Cerebellar nuclear complex (tissue), 1 donor: ENCODE results near the gene ANKRD13B.

Experiments used
- DNase-seq, 2 experiments: peaks; one replicate each; lab custom pipeline; 2025; lab: John Stamatoyannopoulos, UW

Gene ANKRD13B

GRCh38 chr17:29616300-29617048, 23.5 kb downstream of the ANKRD13B start:
- no peak for DNase-seq

GRCh38 chr17:29617125-29617480, 24.2 kb downstream of the ANKRD13B start:
- no peak for DNase-seq

GRCh38 chr17:29617481-29618271, 24.7 kb downstream of the ANKRD13B start:
- no peak for DNase-seq

- no peak for DNase-seq
Observed at GRCh38 chr17:29618272-29619065, 25.5 kb downstream of the ANKRD13B start.

- no peak for DNase-seq
Observed at GRCh38 chr17:29619251-29619650, 26.3 kb downstream of the ANKRD13B start.

- no peak for DNase-seq
Observed at GRCh38 chr17:29620271-29620670, 27.3 kb downstream of the ANKRD13B start.

GRCh38 chr17:29620779-29621500, 28.0 kb downstream of the ANKRD13B start:
- DNase-seq: no peak

- no peak for DNase-seq
Observed at GRCh38 chr17:29621751-29622194, 28.8 kb downstream of the ANKRD13B start.

GRCh38 chr17:29622337-29623282, 29.7 kb downstream of the ANKRD13B start, which contains the start of gene CORO6:
CORO6 (minus strand) TSS chr17:29622912; CDS start chr17:29621421, 1,491 bp downstream.
- no peak for DNase-seq

GRCh38 chr17:29623283-29623647, 30.3 kb downstream of the ANKRD13B start:
- DNase-seq: no peak

GRCh38 chr17:29624586-29624985, 31.7 kb downstream of the ANKRD13B start:
- DNase-seq: no peak

- DNase-seq: no peak
Observed at GRCh38 chr17:29625037-29625750, 32.3 kb downstream of the ANKRD13B start.

GRCh38 chr17:29627951-29628350, 35.0 kb downstream of the ANKRD13B start:
- DNase-seq: no peak

GRCh38 chr17:29628644-29629043, 35.7 kb downstream of the ANKRD13B start:
- no peak for DNase-seq

GRCh38 chr17:29629839-29630238, 36.9 kb downstream of the ANKRD13B start:
- no peak for DNase-seq

GRCh38 chr17:29630630-29631193, 37.8 kb downstream of the ANKRD13B start:
- DNase-seq: no peak

- DNase-seq: no peak
Observed at GRCh38 chr17:29633886-29634285, 41.0 kb downstream of the ANKRD13B start.

- DNase-seq: no peak
Observed at GRCh38 chr17:29640413-29640812, 47.5 kb downstream of the ANKRD13B start.

- DNase-seq: no peak
Observed at GRCh38 chr17:29640981-29641642, 48.2 kb downstream of the ANKRD13B start.
